Jurkat, Clone E6-1 (cell line): Measurements from ENCODE around the gene SPRED2.
A peak's percentile ranks its signal among the peaks of the same experiment; 100 is the strongest.

Experiments used
- DNase-seq: peaks from one replicate; pipeline ENCODE4 v3.0.0-alpha.2; 2011; ENCODE audit warnings: low read depth, low spot score
- H3K4me3 ChIP-seq: 2 replicates; pipeline ENCODE4 v1.5.1; 2011; ENCODE audit warnings: mild to moderate bottlenecking, low read length, control low read depth, moderate library complexity

Gene SPRED2

GRCh38 chr2:65277118-65277517 is 155.3 kb downstream of the SPRED2 start:
- no peak for DNase-seq
- no peak overlapping the region for H3K4me3 ChIP-seq

GRCh38 chr2:65276609-65277008 is 155.8 kb downstream of the SPRED2 start:
- DNase-seq: no peak
- no peak overlapping the region for H3K4me3 ChIP-seq

GRCh38 chr2:65275141-65275915 is 157.1 kb downstream of the SPRED2 start:
- no peak overlapping the region for H3K4me3 ChIP-seq
- no peak for DNase-seq

- no peak overlapping the region for H3K4me3 ChIP-seq
- no peak for DNase-seq
Observed at GRCh38 chr2:65273344-65273743, 159.1 kb downstream of the SPRED2 start.

- no peak overlapping the region for H3K4me3 ChIP-seq
- no peak for DNase-seq
Observed at GRCh38 chr2:65268957-65269356, 163.4 kb downstream of the SPRED2 start.

GRCh38 chr2:65267008-65267407 is 165.4 kb downstream of the SPRED2 start:
- DNase-seq: no peak
- H3K4me3 ChIP-seq: no peak overlapping the region

GRCh38 chr2:65265671-65266045 is 166.7 kb downstream of the SPRED2 start:
- H3K4me3 ChIP-seq: no peak overlapping the region
- no peak for DNase-seq

GRCh38 chr2:65264821-65265670 is 167.4 kb downstream of the SPRED2 start:
- peak; percentile 73 for DNase-seq
- no peak overlapping the region for H3K4me3 ChIP-seq

- no peak for DNase-seq
Observed at GRCh38 chr2:65263986-65264385, 168.4 kb downstream of the SPRED2 start.

GRCh38 chr2:65263262-65263661 is 169.1 kb downstream of the SPRED2 start:
- DNase-seq: no peak
- H3K4me3 ChIP-seq: no peak overlapping the region

More at GRCh38 chr2:65263986-65264385, 168.4 kb downstream of the SPRED2 start:
- H3K4me3 ChIP-seq: no peak overlapping the region

GRCh38 chr2:65261676-65262075 is 170.7 kb downstream of the SPRED2 start:
- no peak overlapping the region for H3K4me3 ChIP-seq
- DNase-seq: no peak
